Liver (tissue), 3 donors: ENCODE results near the gene MEP1B.

Experiments
- TAF1 ChIP-seq: conservative IDR thresholded peaks from 2 replicates; pipeline ENCODE4 v1.6.1; 2016; ENCODE audit warnings: antibody characterized with exemption, mild to moderate bottlenecking
- TF ChIP-seq, protein P1 (sequence below): fragments of 150-350 bp; IDR thresholded peaks from 2 replicates; pipeline ENCODE4 v1.5.1; 2017; ENCODE audit warnings: improper control_type of control experiment, low read depth, low read length; ENCODE audit not compliant: missing input control
- donor health status: healthy.
- donor health status: healthy.

DNA sequence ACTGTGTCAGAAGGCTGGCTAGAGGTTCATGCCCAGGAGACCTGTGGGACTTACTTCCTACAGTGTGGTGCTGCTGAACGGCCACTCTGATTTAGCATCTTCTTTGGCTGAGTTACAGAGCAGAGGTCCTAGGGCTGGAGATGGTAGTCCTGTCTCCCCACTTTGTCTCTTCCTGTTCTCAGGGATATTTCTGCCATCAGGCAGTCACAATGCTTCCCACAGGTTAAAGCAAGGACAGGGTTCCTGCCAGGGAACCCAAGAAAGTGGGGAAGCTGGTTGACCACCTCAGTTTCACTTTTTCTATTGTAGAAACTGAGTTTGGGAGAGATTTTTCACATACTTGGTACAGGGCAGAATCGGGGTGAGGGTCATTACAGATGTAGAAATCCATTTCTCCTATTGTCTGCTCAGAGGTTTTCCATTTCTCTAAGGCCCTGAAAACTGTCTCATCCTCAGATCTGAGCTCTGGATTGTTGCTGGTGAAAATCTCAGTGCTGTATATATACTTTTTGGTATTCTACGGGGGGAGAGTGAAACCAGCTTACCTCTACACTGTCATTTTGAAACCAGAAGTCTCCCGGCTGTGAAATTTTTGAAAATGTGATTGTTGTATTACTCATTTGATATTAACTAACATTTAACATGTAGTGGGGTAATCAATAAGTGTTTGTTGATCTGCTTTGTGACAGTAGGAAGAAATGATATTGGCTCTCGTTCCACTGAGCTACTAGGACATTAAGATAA, 37.0 kb upstream of the MEP1B start:
- TF ChIP-seq, protein P1, sequence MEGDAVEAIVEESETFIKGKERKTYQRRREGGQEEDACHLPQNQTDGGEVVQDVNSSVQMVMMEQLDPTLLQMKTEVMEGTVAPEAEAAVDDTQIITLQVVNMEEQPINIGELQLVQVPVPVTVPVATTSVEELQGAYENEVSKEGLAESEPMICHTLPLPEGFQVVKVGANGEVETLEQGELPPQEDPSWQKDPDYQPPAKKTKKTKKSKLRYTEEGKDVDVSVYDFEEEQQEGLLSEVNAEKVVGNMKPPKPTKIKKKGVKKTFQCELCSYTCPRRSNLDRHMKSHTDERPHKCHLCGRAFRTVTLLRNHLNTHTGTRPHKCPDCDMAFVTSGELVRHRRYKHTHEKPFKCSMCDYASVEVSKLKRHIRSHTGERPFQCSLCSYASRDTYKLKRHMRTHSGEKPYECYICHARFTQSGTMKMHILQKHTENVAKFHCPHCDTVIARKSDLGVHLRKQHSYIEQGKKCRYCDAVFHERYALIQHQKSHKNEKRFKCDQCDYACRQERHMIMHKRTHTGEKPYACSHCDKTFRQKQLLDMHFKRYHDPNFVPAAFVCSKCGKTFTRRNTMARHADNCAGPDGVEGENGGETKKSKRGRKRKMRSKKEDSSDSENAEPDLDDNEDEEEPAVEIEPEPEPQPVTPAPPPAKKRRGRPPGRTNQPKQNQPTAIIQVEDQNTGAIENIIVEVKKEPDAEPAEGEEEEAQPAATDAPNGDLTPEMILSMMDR = no peak
- no peak for TF ChIP-seq TAF1
